Measurements from ENCODE around the gene ENTPD3.

- TF ChIP-seq CTCF (IDR thresholded peaks at IDR 0.05) (no peak), EP300 (IDR thresholded peaks at IDR 0.05) (no peak), POLR2A (IDR thresholded peaks at IDR 0.05) (no peak), POLR2AphosphoS5 (IDR thresholded peaks at IDR 0.05) (no peak)
These were observed 10.9 kb downstream of the ENTPD3 start for GRCh38 chr3:40397912-40398311.
